KOPT-K1 (cell line): ENCODE results near the gene FBXO17.
"Not testable (repeated sequence)": the region's sequence is repeated elsewhere in the genome, so short reads cannot be mapped to it uniquely, and the experiment has no call there.

Source experiments
- H3K27ac ChIP-seq: fragments of 200-600 bp; sonication (generic); 2 replicates; pipeline ENCODE4 v1.5.1; 2016; ENCODE audit warnings: antibody characterized with exemption, mild to moderate bottlenecking, low read depth, low read length; ENCODE audit not compliant: poor library complexity, severe bottlenecking
- H3K36me3 ChIP-seq: fragments of 200-600 bp; sonication (generic); 2 replicates; pipeline ENCODE4 v1.5.1; 2017; ENCODE audit warnings: antibody characterized with exemption, mild to moderate bottlenecking, low read length, moderate library complexity; ENCODE audit not compliant: insufficient read depth
- H3K9me3 ChIP-seq: fragments of 200-600 bp; sonication (generic); 2 replicates; pipeline ENCODE4 v1.5.1; 2017; ENCODE audit warnings: antibody characterized with exemption, low read length, mild to moderate bottlenecking; ENCODE audit not compliant: insufficient read depth, poor library complexity, severe bottlenecking

The FBXO17 gene

DNA sequence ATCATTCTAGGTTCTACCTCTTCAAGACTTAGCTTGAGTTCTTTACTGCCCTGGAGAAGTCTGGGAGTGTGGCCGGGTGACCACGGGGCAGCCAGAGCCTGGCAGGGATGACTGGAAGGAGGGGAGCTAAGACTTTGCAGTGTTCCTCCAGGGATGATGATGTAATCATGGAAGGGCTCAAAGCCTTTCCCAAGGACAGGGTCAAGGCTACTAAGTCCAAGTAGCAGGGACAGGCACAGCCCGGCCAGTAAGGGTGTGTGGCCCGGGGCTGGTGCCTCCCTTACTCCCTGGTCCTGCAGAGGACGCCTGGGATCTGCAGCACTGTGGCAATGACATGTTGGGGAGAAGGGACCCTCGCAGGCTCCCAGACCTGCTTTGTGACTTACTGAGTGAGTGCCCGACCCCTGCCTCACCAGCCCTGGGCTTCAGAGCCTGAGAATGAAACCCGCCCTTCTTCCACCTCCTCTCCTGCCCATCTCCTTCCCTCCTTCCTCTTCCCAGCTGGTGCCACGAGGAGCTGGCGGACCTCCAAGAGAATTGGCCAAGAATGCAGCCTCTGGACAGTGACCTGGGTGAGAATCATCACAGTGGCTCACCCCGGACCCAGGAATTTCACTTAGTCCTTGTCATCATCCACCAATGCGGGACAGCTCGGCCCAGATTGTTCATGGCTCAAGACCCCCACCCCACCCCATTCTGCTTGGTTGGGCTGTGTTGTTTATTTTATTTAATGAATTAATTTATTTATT lies 15.6 kb upstream of the FBXO17 start:
- Histone ChIP-seq H3K36me3 (no peaks in the 10 kb centered on the region), H3K27ac (no peak overlapping the region), H3K9me3 (no peaks in the 10 kb centered on the region)

DNA sequence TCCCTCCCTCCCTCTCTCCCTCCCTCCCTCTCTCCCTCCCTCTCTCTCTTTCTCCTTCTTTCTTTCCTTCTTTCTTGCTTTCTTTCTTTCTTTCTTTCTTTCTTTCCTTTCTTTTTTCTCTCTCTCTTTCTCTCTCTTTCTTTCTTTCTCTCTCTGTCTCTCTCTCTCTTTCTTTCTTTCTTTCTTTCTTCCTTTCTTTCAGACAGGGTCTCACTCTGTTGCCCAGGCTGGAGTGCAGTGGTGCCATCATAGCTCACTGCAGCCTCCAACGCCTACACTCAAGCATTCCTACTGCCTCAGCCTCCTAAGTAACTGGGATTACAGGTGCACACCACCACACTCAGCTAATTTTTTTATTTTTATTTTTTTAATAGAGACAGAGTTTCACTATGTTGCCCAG lies 14.1 kb upstream of the FBXO17 start:
- H3K36me3 ChIP-seq, H3K9me3 ChIP-seq, H3K27ac ChIP-seq: not testable (repeated sequence)

- Histone ChIP-seq H3K9me3 (peaks cover 8% of the 10 kb centered on the region), H3K27ac (no peak overlapping the region), H3K36me3 (no peaks in the 10 kb centered on the region)
These were observed 13.6 kb upstream of the FBXO17 start for GRCh38 chr19:38989066-38989605.

DNA sequence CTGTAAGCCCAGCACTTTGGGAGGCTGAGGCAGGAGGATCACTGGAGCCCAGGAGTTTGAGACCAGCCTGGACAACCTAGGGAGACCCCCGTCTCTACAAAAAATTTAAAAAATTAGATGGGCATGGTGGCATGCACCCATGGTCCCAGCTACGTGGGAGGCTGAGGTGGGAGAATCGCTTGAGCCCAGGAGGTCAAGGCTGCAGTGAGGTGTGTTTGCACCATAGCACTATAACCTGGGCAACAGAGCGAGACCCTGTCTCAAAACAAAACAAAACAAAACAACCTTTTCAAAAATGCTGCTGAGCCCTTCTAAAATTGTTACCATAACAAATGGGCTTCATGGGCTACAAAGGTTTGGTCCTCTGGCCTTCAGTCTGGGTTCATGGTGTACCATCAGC lies 13.1 kb upstream of the FBXO17 start:
- not testable (repeated sequence) for H3K9me3 ChIP-seq, H3K36me3 ChIP-seq, H3K27ac ChIP-seq

- not testable (repeated sequence) for H3K27ac ChIP-seq, H3K36me3 ChIP-seq, H3K9me3 ChIP-seq
These were observed 12.2 kb upstream of the FBXO17 start for GRCh38 chr19:38987745-38988144.

DNA sequence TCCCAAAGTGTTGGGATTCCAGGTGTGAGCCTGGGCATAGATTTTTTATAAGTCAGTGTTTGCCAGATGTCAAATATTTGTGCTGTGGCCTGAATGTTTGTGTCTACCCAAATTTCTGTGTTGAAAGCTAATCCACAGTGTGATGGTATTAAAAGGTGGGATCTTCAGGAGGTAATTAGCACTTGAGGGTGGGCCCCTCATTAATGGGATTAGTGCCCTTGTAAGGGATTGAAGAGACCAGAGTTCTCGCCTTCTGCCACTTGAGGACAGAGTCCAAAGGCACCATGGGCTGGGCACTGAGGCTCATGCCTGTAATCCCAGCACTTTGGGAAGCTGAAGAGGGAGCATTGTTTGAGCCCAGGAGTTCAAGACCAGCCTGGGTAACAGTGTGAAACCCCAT lies 9.7 kb upstream of the FBXO17 start:
- Histone ChIP-seq H3K27ac (no peak overlapping the region), H3K36me3 (no peaks in the 10 kb centered on the region), H3K9me3 (peaks cover 19% of the 10 kb centered on the region)

DNA sequence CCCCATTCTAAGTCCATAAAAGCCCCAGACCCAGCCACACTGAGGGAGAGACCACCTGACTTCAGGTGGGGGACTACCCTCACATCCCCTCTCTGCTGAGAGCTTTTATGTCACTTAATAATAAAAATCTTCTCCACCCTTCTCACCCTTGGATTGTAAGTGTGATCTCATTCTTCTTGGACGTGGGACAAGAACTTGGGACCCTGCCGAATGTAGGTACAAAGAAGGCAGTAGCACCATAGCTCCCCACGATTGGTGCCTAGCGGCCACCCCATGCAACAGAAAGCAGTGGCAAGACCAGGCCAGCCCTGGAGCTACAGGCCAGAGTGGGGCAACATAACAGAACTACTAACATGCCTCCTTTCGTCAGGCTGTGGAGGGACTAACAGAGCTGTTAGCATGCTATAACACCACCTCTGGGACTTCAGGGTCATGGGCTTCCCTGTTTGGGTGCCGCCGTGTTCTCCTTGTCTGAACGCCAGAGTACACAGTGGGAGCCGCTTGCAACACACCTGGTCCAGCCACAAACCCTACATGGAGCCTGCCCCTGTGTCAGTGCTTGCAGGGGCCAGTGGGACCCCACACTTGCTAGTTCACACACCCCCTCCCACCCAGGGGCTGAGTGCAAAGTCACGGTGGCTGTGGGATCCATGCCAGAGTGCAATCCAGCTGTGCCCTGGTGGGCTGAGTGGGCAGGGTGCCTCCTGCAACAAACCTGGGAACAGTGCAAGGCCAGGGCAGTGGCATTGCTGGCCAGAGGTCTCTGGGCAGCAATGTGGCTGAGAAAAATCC lies 5.2 kb upstream of the FBXO17 start:
- Histone ChIP-seq H3K9me3 (peaks cover 26% of the 10 kb centered on the region), H3K36me3 (no peaks in the 10 kb centered on the region), H3K27ac (no peak overlapping the region)

DNA sequence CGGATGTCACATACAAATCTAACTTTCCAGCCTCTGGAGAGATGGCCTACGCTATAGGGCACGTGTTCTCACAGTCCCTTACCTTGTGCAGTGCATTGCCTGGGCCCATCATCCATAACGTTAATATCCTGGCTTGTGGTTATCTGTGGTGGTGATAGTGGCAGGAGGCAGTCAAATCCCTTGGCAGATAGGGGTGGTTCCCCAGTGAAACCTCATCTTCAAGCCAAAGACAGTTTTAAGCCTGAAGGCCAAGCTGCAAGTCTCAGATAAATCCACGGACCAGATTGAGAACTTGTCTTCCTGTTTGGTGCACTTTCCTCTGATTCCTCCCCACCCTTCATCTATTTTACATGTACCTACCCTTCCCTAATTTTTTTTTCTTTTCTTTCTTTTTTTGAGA lies 4.3 kb upstream of the FBXO17 start:
- Histone ChIP-seq H3K36me3 (no peaks in the 10 kb centered on the region), H3K27ac (no peak overlapping the region), H3K9me3 (peaks cover 19% of the 10 kb centered on the region)

- no peaks in the 10 kb centered on the region for H3K36me3 ChIP-seq
- H3K9me3 ChIP-seq: peaks cover 19% of the 10 kb centered on the region
- H3K27ac ChIP-seq: no peak overlapping the region
These were observed 2.8 kb upstream of the FBXO17 start for GRCh38 chr19:38978326-38978689.

DNA sequence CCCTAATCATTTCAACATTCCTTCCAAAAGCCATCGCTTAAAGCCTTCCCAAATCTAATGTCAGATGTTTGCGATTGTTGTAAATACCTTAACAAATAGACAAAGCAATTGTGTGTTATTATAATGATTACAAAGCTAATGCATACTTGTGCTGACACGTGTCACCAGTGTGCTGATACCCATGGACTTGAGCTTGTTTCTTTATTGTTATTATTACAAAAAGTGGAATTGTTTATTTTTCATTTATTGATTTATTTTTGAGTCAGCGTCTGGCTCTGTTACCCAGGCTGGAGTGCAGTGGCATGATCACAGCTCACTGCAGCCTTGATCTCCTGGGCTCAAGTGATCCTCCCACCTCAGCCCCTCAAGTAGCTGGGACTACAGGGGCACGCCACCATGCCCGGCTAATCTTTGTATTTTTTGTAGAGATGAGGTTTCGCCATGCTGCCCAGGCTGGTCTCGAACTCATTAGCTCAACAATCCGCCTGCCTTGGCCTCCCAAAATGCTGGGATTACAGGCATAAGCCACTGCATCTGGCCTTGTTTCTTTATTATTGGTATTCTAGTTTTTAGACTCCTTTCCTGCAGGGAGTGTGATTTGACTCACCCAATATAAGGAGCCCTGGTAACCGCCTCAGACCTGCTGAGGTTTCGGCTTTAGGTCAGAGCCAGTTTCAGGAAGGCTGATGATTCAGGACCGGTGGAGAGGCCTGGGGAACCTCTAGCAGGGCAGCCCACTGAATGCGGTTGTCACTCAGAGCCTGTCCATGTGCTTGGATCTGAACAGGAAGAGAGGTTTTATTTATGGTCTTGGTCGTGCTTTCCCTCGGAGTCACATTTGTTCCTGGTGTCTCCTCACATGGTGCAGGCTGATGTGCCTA lies 2.1 kb upstream of the FBXO17 start:
- H3K9me3 ChIP-seq: peaks cover 19% of the 10 kb centered on the region

GRCh38 chr19:38975861-38976271 lies 324 bp upstream of the FBXO17 start:
- Histone ChIP-seq H3K36me3 (no peaks in the 10 kb centered on the region), H3K27ac (no peak overlapping the region), H3K9me3 (peaks cover 14% of the 10 kb centered on the region)

More for the DNA sequence above, 2.1 kb upstream of the FBXO17 start:
- no peak overlapping the region for H3K27ac ChIP-seq
- H3K36me3 ChIP-seq: no peaks in the 10 kb centered on the region

DNA sequence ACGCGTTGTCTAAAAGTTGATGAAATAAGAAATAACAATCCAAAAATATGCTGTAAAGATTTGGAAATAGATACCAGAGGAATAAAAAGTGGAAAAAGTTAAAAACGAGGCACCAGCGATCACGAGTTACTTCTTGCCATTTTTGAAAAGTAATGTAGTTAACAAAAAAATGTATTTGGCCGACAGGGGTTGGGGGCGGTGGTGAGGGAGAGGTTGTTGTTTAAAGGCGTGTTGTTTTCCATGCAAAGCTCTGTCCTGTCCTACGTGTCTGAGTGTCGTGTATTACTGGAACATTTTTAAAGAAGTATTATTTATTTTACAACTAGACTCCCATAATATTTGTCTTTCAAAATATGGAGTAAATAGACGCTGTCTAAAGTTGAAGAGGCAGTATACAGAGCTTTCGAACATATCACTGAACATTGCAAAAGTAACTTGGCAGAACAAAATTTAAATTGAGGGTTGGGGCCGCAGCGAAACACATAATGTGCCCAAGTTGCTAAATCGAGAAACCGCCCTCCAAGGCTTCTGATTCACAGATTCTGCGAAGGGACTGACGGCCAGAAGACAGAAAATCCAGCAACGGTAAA lies 823 bp downstream of the FBXO17 start:
- Histone ChIP-seq H3K27ac (no peak overlapping the region), H3K36me3 (no peaks in the 10 kb centered on the region), H3K9me3 (peaks cover 2% of the 10 kb centered on the region)

DNA sequence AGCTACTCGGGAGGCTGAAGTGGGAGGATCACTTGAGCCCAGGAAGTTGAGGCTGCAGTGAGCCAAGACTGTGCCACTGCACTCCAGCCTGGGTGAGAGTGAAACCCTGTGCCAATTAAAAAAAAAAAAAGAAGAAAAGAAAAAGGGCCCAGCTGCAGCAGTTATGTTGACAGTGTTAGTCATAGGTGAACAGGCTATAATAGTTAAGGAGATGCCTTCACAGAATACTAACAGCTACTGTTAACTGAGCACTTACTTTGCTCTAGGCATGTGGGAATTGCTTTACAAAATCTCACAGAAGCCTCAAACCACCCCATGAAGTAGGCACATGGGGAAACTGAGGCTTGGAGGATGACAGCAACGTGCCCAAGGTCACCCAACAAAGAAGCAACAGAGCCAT lies 3.9 kb downstream of the FBXO17 start:
- H3K27ac ChIP-seq: no peak overlapping the region
- no peaks in the 10 kb centered on the region for H3K36me3 ChIP-seq
- H3K9me3 ChIP-seq: no peaks in the 10 kb centered on the region

GRCh38 chr19:38970664-38971532 lies 4.6 kb downstream of the FBXO17 start:
- no peaks in the 10 kb centered on the region for H3K36me3 ChIP-seq
- no peaks in the 10 kb centered on the region for H3K9me3 ChIP-seq
- H3K27ac ChIP-seq: no peak overlapping the region
